Activated T-cell treated with anti-CD3 and anti-CD28 coated beads for 48 hours (primary cell): Measurements from ENCODE around the gene IGF2R.

Source experiments
- DNase-seq: peaks from one replicate; pipeline ENCODE4 v3.0.0-alpha.2; 2020; ENCODE audit warnings: low read depth

IGF2R gene

GRCh38 chr6:160044687-160045086, 75.8 kb downstream of the IGF2R start:
- no peak for DNase-seq

DNA sequence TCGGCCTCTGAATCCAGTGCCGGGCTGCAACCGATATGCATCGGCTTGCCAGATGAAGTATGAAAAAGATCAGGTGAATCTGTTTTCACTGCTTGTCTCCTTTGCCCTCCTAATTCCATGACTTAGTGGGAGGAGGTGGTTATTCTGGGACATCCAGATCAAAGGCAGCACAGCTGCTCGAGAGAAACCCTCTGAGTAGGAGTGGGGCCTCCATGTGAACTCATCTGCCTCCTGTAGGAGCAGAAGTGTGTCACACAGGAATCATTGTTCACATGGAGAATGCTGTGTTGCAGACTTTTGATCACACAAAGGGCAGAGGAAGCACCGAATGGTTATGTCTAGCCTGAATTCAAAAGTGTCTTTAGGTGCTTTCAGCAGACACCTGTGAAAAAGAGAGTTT, 79.6 kb downstream of the IGF2R start:
- no peak for DNase-seq

DNA sequence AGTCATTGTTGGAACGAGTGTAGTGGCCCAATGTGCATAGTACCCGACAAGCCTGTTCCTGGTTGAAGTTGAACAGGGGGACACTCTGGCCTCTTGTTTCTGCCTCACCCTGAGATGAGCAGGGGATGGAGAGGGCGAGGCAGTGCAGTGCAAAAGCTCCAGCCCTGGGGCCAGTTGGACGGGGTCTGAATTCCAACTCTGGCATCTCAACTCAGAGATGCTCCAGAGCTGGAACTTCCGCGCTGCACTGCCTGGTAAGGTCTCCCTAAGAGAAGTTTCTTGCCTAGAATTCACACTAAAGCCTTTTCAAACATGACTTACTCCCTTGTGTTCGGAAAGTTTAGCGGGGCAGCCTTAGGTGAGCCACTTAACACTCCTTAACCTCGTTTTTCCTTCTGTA, 80.5 kb downstream of the IGF2R start:
- no peak for DNase-seq

GRCh38 chr6:160050022-160050421, 81.1 kb downstream of the IGF2R start:
- DNase-seq: no peak

DNA sequence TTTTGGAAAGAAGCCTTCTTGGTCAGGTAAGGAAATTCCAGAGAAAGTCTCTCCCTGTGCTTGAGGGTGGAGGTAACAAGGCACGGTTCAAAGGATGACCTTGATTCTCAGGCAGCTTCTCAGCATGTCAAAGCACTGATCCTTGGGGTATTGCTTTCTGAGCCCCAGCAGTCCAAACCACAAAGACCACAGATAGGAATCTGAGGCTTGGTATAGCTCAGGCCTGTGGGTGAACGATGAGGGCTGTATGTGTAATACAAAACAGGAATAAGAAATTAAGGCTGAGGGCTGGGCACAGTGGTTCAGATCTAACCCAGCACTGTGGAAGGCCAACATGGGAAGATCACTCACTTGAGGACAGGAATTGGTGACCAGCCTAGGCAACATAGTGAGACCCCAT, 82.5 kb downstream of the IGF2R start:
- no peak for DNase-seq

- DNase-seq: no peak
Measured at GRCh38 chr6:160054271-160054670, 85.4 kb downstream of the IGF2R start.

GRCh38 chr6:160054913-160055312, 86.0 kb downstream of the IGF2R start:
- no peak for DNase-seq

DNA sequence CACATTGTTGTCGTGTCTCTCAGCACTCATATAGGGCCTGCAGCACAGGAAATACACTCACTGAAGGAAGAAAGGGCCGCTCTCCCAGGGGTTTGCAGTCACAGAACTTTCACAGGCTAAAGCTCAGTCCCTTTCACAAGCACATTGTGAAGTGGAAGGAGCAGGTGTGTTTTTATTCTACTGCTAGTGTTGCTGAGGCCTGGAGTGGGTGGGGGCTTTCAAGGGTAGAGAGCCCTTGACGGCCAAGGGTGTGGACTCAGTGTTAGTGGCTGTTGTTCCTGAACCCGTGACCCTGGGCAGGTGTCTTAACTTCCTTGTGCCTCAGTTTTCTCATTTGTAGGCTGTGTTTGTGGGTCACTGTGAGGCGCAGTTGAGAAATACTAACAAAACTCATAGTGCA, 86.5 kb downstream of the IGF2R start:
- DNase-seq: no peak

DNA sequence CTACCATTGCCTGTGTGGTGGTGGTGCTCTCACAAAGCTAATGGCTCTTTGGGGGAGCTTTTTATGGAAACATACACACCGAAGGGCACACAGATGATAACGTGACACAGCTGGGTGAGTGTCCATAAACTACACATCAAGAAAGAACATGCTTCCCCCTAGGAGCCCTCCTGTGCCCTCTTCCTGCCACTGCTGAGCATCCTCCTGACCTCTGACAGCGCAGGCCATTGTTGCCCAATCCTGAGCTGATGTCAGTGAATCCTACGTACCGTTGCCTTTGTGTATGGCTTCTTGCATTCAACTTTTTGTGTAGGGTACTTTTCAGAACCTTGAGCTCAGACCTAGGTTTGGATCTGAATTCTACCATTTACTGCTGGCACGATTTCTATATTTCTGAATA, 86.9 kb downstream of the IGF2R start:
- no peak for DNase-seq

DNA sequence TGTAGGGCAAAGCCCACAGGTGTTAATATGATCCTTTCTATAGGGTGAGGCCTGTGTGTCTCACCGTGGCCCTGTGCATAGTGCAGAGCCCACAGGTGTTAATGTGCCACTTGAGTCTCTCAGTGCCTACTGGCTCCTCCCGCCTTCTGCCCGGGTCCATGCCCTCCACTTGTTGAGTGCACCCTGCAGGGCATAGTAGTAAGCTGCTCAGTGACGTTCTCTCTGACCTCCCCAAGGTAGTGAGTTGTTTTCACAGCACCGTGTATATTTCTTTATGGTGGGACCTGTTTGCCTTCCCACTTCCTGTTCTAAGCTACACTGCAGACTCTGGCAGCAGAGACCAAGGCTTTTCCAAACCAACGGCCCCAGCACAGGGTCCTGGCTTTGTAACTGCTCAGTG, 88.2 kb downstream of the IGF2R start:
- no peak for DNase-seq

- no peak for DNase-seq
Measured at GRCh38 chr6:160058603-160059215, 89.8 kb downstream of the IGF2R start.

DNA sequence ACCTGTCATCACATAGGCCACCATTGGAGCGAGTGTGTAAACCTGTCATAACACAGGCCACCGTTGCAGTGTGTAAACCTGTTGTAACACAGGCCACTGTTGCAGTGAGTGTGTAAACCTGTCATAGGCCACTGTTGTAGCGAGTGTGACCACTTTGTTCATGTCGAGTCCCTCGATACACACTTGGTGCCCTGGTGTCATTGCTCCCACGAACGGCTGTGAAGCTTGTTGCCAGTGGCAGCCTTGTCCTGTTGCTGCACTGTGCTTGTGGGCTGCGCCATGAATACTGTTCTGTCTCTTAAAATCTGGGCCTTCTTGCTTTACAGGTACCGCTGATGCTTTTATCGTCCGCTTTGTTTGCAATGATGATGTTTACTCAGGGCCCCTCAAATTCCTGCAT, 91.3 kb downstream of the IGF2R start:
- DNase-seq: no peak

- DNase-seq: no peak
Measured at GRCh38 chr6:160060920-160061447, 92.1 kb downstream of the IGF2R start.

DNA sequence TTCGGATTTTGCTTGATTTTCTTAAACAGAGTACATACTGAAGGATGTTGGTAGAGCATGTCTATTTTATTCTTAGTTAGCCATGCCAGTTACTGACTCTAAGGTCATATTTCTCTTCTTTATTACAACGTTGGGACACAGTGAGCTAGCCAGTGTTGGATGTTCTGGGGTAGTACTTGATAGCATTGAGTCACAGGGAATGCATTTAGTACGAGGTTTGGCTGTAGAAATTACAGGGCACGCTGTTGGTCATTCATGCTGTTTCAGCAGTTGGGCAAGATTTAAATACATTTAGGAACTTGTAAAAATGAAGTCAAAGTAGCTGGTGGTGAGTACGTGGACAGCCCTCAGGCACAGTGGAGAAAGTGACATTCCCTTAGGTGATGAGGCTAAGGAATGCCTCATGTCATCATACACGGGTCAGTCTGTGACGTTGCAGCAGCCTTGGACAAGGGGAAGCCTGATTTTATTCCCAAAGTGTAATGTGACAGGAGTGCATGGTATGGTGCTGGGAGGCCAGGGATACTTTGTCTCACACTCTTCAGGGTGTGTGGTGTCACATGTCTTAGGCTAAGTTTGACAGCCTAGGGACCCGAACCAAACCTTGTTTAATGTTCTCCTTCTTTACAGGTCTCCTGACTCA, 95.0 kb downstream of the IGF2R start:
- DNase-seq: no peak

DNA sequence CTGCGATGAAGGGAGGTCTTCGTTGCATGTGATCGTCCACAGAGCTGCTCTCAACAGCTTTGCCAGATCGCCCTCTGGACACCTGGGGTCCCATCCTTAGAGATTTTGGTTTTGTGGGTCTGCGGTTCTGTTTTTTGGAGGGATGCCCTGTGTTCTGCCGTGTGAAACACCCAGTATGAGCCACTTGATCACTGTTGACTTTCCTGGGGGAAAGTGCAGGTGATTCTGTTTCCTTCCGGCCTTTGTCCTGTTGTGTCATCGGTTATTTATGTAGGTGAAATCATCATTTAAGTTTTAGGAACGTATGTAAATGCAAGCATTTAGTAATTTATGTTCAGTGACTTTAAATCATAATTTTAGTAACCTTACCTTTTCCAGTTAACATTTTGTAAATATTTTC, 96.3 kb downstream of the IGF2R start:
- no peak for DNase-seq

DNA sequence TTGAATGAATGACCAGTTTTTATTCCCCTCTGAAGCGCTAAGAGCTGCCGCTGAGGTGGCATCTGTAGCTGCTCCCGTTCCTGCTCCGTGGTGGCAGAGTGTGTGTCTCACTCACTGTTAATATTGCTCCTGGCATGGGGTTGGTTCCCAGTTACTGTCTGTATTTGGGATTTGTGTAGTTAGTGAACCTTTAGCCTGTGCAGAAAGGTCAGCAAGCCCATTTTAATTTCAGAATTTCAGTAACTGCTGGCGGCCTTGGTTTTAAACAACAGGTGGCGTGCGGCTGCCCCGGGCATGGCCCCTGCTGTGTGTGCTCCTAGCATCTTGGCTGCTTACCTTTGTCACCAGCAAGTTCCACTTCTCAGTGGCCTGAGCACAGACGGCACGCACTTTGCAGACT, 98.7 kb downstream of the IGF2R start:
- no peak for DNase-seq

- no peak for DNase-seq
Measured at GRCh38 chr6:160068346-160068745, 99.5 kb downstream of the IGF2R start.

- no peak for DNase-seq
Measured at GRCh38 chr6:160069050-160069454, 100.2 kb downstream of the IGF2R start.

DNA sequence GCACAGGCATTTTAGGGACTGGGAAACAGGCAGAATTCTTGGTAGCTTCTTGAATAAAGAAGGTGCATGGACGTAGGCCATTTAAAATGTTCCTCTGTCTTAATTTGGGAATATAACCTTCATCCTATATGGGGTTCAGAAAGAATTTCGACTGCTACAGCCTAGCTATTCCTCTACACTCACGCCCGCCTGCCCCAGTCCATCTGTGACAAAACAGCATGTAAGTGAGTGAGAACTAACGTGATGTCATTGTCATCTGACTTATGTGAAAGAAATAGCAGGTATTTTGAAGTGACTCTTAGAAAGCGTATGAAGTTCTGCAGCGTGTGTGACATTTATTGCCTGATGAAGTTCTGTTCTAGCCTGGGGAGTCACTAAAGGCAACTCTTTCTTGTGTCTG, 100.6 kb downstream of the IGF2R start:
- no peak for DNase-seq

DNA sequence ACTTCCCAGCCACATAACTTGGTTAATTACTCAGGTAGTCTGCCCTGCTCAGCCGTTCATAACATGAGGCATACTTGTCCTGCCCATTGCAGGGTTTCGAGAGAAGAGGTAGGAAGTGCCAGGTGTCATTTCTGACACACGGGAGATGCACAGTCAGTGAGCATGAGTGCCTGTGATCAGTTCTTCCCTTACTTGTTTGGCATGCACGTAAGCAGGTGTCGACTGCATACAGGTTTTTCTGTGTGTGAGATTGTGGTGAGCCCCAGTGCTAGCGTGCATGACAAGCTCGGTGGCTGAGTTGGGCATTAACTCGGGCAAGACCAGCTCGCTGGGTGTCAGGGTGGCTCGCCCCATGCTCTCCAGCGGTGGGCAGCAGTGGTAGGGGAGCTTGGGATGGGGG, 101.5 kb downstream of the IGF2R start:
- no peak for DNase-seq

- DNase-seq: no peak
Measured at GRCh38 chr6:160070831-160071230, 101.9 kb downstream of the IGF2R start.

DNA sequence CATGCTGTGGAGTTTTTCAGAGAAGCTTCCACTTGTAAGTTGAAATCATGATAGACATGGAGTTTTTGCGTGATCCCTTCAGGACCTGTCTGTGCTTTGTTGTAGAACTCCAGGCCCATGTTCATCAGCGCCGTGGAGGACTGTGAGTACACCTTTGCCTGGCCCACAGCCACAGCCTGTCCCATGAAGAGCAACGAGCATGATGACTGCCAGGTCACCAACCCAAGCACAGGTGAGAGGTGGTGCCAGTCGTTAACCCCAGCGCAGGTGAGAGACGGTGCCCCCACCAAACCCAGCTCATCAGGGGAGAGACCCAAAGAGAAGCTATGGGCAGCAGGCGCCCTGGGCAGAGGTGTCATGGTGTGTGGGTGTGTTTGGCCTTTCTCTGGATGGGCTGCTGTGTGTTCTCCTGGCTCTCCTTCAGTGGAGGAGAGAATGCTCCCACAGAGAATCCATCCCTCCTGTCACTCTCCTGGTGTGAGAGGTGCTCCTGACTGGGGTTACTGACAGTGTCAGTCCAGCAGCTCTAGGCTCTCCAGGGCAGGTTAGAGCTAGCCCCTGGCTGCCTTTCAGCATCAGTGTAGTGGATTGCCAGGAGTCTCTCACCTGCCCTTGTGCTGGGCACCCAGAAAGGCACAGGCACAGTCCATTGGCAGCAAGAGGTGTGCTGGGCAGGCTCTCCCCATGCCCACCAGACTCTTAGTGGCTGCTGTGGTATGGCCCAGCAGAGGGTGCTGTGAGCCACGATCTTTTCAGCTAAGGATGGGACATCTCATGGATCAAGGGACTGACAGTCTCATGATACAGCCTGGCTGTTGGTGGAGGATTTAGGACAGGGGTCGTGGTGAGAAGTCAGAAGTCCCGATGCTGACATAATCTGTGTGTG, 103.2 kb downstream of the IGF2R start:
- DNase-seq: no peak

GRCh38 chr6:160073272-160073671, 104.4 kb downstream of the IGF2R start:
- no peak for DNase-seq
